GM18858 (cell line): Measurements from ENCODE around the gene EPG5.
"Not testable (repeated sequence)": the region's sequence is repeated elsewhere in the genome, so short reads cannot be mapped to it uniquely, and the experiment has no call there.

ENCODE experiments used
- ATAC-seq: cut with Tn5 transposase; IDR thresholded peaks from one replicate; pipeline ENCODE4 v1.9.1; 2021; ENCODE audit not compliant: unreplicated experiment

EPG5 gene

DNA sequence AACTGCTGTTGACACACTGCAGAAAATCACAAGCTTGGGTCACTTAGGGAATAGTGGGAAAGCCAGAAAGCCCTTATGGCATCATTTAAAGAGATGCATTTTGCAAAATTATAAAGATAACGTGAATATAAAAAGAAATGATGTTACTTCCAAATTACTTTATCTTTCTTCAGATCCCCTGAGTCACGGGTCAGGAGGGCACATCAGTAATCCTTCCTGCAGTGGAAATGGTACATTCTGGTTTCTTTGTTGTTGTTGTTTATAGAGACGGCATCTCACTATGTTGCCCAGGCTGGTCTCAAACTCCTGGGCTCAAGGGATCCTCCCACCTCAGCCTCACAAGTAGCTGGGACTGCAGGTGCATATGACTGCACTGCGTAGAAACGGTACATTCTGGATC is 9.8 kb upstream of the EPG5 start:
- ATAC-seq = no peak

DNA sequence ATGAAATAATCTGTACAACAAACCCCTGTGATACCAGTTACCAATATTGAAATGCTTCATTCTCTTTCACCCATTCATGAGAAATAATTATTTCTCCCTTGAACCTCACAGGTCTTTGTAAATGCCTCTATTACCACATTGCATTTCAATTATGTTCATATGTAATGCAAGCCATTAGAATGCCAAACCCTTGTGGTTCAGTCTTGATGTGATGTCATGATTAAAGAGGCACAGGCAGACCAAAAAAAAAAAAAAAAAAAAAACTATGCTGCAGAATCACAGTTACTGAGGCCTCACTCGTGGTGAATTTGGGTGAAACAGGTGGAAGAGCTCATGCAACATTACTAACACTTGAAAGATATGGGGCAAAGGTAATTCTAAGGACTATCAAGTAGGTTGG is 9.4 kb upstream of the EPG5 start:
- no peak for ATAC-seq

DNA sequence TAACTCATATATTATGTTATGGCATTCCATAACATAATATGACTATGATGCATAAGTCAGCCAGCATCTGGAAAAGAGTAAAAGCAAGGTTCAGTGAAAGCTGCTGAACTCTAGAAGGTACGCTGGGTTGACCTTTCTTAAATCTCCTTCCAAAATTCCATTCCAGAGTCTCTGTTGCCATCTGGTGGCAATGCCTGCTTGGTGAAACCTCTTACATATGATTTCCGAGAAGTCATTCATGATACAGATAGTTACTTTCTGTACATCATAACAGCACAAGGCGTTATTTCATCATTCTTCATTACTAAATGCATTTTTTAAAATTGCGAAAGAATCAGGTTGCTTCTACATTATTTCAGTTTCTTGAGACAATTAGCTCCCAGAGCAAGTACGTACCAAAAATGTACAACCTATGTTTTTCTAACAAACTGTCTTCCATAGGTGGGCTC is 7.0 kb upstream of the EPG5 start:
- no peak for ATAC-seq

GRCh38 chr18:45964913-45965312 is 2.2 kb downstream of the EPG5 start:
- ATAC-seq = not testable (repeated sequence)

GRCh38 chr18:45962866-45963265 is 4.3 kb downstream of the EPG5 start:
- no peak for ATAC-seq

DNA sequence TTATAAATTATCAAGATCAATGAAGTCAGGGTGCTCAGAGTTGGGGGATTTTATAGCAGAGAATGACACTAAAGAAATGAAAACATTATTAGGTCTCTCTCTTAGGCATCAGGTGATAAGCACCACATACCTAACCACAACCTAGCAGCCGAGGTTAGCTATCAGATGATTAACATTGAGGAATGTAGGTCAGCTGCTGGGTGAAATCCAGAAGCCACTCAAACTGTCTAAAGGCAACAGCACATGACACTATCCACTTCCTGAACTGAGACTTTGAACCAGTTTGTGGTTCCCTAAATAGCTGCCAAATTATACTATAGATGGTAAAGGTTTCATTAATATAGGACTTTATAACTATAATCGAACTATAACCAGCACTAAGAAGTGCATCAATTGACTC is 4.7 kb downstream of the EPG5 start:
- no peak for ATAC-seq

DNA sequence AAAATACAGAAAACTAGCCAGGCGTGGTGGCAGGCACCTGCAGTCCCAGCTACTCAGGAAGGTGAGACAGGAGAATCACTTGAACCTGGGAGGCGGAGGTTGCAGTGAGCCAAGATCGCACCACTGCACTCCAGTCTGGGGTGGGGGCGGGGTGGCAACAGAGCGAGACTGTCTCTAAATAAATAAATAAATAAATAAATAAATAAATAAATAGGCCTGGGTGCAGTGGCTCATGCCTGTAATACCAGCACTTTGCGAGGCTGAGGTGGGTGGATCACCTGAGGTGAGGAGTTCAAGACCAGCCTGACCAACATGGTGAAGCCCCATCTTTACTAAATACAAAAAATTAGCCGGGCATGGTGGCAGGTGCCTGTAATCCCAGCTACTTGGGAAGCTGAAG is 7.6 kb downstream of the EPG5 start:
- ATAC-seq = not testable (repeated sequence)

- no peak for ATAC-seq
These were observed 8.4 kb downstream of the EPG5 start for GRCh38 chr18:45958730-45959129.

DNA sequence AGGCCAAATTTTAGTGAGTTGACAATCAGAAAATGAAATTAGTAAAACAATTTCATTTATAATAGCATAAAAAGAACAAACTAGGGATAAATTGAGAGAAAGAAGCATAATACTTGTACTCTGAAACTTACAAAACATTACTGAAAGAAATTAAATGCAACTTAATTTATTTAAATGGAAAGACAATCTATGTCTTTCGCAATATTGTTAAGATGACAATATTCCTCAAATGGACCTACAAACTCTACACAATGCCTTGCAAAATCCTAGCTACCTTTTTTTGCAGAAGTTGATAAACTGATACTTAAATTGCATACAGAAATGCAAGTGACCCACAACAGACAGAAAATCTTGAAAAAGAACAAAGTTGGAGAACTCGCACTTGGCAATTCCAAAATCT is 9.1 kb downstream of the EPG5 start:
- no peak for ATAC-seq

DNA sequence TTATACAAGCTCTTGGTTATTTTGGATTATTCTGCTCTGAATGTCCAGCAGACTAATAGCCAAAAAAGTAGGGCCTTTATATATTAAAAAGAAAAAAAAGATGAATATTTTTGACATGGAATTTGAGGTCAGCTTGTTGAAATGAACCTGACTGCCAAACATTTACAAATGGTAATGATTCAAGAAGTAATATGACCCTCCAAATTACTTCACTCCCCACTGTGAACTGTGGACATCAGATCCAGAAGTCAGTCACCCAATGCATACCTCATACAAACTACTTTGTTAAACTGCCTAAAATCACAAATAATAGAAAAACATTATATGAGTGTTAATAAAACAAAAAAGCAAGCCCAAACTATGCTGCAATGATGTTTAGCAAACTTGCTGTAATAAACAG is 10.0 kb downstream of the EPG5 start:
- ATAC-seq = no peak

DNA sequence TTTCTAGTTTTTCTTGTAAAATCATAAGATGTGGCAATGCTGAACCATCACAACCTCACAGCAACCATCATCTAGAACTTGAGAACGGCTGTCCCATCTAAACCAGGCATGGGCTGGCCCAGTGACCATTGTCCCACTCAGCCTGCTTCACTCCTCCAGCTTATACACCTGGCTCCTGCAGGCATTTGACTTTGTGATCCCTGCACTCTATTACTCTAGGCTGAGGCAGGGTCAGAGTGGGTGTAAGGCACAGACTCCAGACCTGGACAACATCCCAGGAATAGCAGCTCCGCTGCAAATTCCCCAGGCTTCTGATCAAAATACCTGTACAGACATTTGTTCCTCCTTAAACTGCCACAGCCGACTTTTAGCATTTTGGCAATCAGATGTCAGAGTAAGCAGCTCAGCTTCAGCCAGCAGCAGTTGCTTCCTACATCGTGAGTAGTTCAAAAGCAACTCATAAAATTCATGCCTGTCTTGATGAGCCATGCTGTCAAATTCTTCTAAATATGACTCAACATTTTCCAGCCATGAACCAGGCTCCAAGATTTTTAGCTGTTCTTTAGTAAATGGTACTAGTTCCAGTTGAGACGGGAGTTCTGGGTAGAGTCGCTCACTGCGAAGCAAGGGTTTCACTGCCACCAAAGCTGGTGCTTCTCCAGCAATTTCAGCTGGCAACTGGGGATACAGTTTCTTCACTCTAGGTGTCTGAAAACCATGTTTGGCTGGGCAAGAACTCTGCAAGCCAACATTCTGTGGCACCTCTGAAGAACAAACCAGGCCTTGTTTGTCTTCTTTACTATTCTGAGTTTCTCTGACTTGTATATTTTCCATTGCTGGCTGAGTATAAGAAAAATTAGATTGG is 12.8 kb downstream of the EPG5 start:
- no peak for ATAC-seq

GRCh38 chr18:45951016-45951714 is 16.0 kb downstream of the EPG5 start:
- no peak for ATAC-seq

- ATAC-seq = no peak
These were observed 21.5 kb downstream of the EPG5 start for GRCh38 chr18:45945669-45946068.

DNA sequence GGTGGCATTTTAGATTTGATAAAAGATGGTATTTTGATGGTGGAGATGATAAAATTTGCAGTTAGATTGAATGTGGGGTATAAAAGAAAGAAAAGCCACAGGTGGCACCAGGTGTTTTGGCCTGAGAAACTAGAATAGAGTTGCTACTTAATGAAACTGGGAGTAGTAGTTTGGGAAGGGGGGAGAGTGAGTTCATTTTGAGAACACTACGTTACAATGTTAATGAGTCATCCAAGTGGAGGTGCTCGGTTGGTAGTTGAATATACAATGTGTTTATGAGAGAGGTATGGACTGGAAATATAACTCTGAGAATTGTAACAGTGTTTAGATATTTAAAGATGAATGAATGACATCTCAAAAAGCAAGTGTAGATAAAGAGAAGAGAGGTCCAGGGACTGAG is 26.4 kb downstream of the EPG5 start:
- ATAC-seq = no peak

DNA sequence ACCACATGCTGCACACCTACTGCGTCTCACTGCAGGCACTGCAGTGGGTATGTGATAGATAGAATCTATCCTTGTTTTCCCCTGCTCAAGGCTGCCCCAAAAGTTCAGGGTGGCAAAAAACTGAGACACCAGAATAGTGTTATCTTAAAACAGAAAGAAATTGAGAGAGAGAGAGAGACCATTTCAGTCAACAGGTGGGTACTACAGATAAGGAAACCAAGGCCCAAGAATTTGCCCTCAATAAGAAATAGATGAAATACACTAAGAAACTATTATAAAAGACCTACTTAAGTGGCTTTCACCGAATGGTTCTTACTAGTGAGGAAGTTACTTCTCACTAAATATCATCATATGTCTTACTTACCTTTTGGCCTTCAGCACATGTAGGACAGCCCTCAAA is 27.9 kb downstream of the EPG5 start:
- no peak for ATAC-seq

- no peak for ATAC-seq
These were observed 28.6 kb downstream of the EPG5 start for GRCh38 chr18:45938488-45938935.

GRCh38 chr18:45935591-45936335 is 31.4 kb downstream of the EPG5 start:
- no peak for ATAC-seq

- ATAC-seq = no peak
These were observed 34.4 kb downstream of the EPG5 start for GRCh38 chr18:45932708-45933107.

GRCh38 chr18:45930963-45931362 is 36.2 kb downstream of the EPG5 start:
- ATAC-seq = no peak

- ATAC-seq = no peak
These were observed 40.4 kb downstream of the EPG5 start for GRCh38 chr18:45926691-45927090.

DNA sequence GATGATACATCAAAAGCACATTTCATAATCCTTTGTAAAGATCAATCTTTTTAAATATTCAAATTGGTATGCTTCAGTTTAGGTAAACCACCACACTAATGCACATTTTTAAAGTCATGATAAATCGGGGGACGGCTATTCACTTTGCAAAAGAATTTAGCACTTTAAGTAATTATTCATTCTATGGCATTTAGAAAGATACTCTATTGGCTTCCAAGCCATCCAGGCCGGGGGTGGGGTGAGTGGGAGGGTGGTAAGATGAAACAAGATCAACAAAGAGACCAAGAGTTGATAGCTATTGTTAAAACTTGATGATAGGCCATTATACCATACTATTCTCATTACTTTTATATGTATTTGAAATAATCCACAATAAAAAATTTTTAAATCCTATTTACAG is 41.0 kb downstream of the EPG5 start:
- ATAC-seq = no peak

DNA sequence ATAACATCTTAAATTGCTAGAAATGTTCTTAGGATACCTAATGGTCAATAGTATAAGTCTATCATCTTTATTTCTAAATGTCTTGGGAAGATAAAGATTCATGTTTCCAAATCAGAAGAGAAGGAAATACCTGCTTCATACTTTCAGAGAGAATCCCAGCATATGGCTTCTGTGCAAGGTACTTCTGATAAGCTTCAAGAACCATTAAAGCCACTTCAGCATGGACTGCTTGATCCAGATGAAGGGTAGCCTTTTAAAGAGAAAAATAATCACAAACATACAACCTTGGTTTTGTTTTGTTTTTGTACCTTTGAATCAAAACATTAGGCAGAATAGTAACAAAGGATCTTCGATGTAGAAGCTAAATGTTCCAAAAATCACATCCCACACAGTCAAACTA is 44.0 kb downstream of the EPG5 start:
- ATAC-seq = no peak
